Skeletal muscle tissue (tissue), 4 donors: Measurements from ENCODE around the gene RNGTT. TPM values are rescaled to one million over a fixed set of nuclear protein-coding genes. Genes with fewer than 3 reads are reported as not detected.
"Not testable (repeated sequence)": the region's sequence is repeated elsewhere in the genome, so short reads cannot be mapped to it uniquely, and the experiment has no call there.

Experiments
- H3K27ac ChIP-seq: one replicate; pipeline ENCODE4 v1.7.0; 2013; ENCODE audit warnings: mild to moderate bottlenecking, low read depth, low read length, inconsistent platforms
- H3K27me3 ChIP-seq, 3 donors: one replicate each; pipeline ENCODE4 v1.7.0; 2013; ENCODE audit warnings: low read length in 3 of 3; ENCODE audit not compliant: control insufficient read depth in 3 of 3, insufficient read depth in 3 of 3
- H3K36me3 ChIP-seq, 3 donors: one replicate each; pipeline ENCODE4 v1.7.0; 2013; ENCODE audit warnings: low read length in 3 of 3; ENCODE audit not compliant: control insufficient read depth in 3 of 3, insufficient read depth in 3 of 3
- H3K4me1 ChIP-seq, 3 donors: one replicate each; pipeline ENCODE4 v1.7.0; 2013; ENCODE audit warnings: low read length in 3 of 3, mild to moderate bottlenecking in 3 of 3; ENCODE audit not compliant: control insufficient read depth in 3 of 3, insufficient read depth in 3 of 3
- H3K4me3 ChIP-seq, 3 donors: one replicate each; pipeline ENCODE4 v1.7.0; 2013; ENCODE audit warnings: low read length in 3 of 3
- H3K9ac ChIP-seq, 3 donors: one replicate each; pipeline ENCODE4 v1.7.0; 2013; ENCODE audit warnings: low read length in 3 of 3, mild to moderate bottlenecking in 3 of 3, moderate library complexity in 2 of 3, low read depth in 1 of 3
- H3K9me3 ChIP-seq, 3 donors: one replicate each; pipeline ENCODE4 v1.7.0; 2013; ENCODE audit warnings: low read length in 3 of 3; ENCODE audit not compliant: control insufficient read depth in 3 of 3
- total RNA-seq: library from RNA; depleted of rRNA; stranded (reverse); fragments of >200 nt; gene quantifications from one replicate; pipeline ENCODE4 v1.2.3, GENCODE V29; 2014
- donor health status: Osteomylitis.

Gene RNGTT
- total RNA-seq, 1 donor from 2014 or later = 19.3 TPM

- H3K27ac ChIP-seq = no peak overlapping the region
- no peaks in the 10 kb centered on the region for H3K36me3 ChIP-seq
- H3K9ac ChIP-seq = no peak overlapping the region
- H3K27me3 ChIP-seq = no peaks in the 10 kb centered on the region
- no peak overlapping the region for H3K4me3 ChIP-seq
- peaks cover 0 to 4% (median 4%) of the 10 kb centered on the region in 3 donors for H3K4me1 ChIP-seq
- H3K9me3 ChIP-seq = no peaks in the 10 kb centered on the region
Observed at GRCh38 chr6:88852775-88853174, 110.6 kb downstream of the RNGTT start.

- no peak overlapping the region for H3K4me3 ChIP-seq
- H3K27me3 ChIP-seq = no peaks in the 10 kb centered on the region
- H3K36me3 ChIP-seq = no peaks in the 10 kb centered on the region
- H3K4me1 ChIP-seq = peaks cover 0 to 4% (median 4%) of the 10 kb centered on the region in 3 donors
- H3K9ac ChIP-seq = no peak overlapping the region
- H3K27ac ChIP-seq = no peak overlapping the region
- H3K9me3 ChIP-seq = no peaks in the 10 kb centered on the region
Observed at GRCh38 chr6:88852000-88852399, 111.4 kb downstream of the RNGTT start.

GRCh38 chr6:88848870-88849269 is 114.5 kb downstream of the RNGTT start:
- Histone ChIP-seq H3K27ac (no peak overlapping the region), H3K9me3 (no peaks in the 10 kb centered on the region), H3K36me3 (peaks cover 0 to 2% (median 0%) of the 10 kb centered on the region in 3 donors), H3K4me1 (no peaks in the 10 kb centered on the region), H3K9ac (no peak overlapping the region), H3K27me3 (no peaks in the 10 kb centered on the region), H3K4me3 (no peak overlapping the region)

- Histone ChIP-seq H3K4me1 (peaks cover 0 to 2% (median 0%) of the 10 kb centered on the region in 3 donors), H3K4me3 (no peak overlapping the region), H3K9me3 (no peaks in the 10 kb centered on the region), H3K36me3 (peaks cover 0 to 2% (median 0%) of the 10 kb centered on the region in 3 donors), H3K27me3 (no peaks in the 10 kb centered on the region), H3K27ac (peak overlapping the region; percentile 17), H3K9ac (no peak overlapping the region)
Observed at GRCh38 chr6:88843040-88843439, 120.4 kb downstream of the RNGTT start.

- Histone ChIP-seq H3K36me3 (peaks cover 0 to 2% (median 0%) of the 10 kb centered on the region in 3 donors), H3K9ac (no peak overlapping the region), H3K4me3 (no peak overlapping the region), H3K27ac (no peak overlapping the region), H3K4me1 (peaks cover 0 to 2% (median 0%) of the 10 kb centered on the region in 3 donors), H3K27me3 (no peaks in the 10 kb centered on the region), H3K9me3 (no peaks in the 10 kb centered on the region)
Observed at GRCh38 chr6:88842320-88842719, 121.1 kb downstream of the RNGTT start.

GRCh38 chr6:88840796-88841539 is 122.5 kb downstream of the RNGTT start:
- peaks cover 0 to 2% (median 0%) of the 10 kb centered on the region in 3 donors for H3K4me1 ChIP-seq
- no peaks in the 10 kb centered on the region for H3K9me3 ChIP-seq
- H3K27me3 ChIP-seq = no peaks in the 10 kb centered on the region
- no peak overlapping the region for H3K4me3 ChIP-seq
- H3K27ac ChIP-seq = no peak overlapping the region
- no peak overlapping the region for H3K9ac ChIP-seq
- H3K36me3 ChIP-seq = peaks cover 0 to 2% (median 0%) of the 10 kb centered on the region in 3 donors

GRCh38 chr6:88840289-88840688 is 123.1 kb downstream of the RNGTT start:
- no peaks in the 10 kb centered on the region for H3K27me3 ChIP-seq
- H3K36me3 ChIP-seq = peaks cover 0 to 2% (median 0%) of the 10 kb centered on the region in 3 donors
- no peak overlapping the region for H3K4me3 ChIP-seq
- H3K4me1 ChIP-seq = peaks cover 0 to 2% (median 0%) of the 10 kb centered on the region in 3 donors
- H3K9me3 ChIP-seq = no peaks in the 10 kb centered on the region
- H3K27ac ChIP-seq = no peak overlapping the region
- no peak overlapping the region for H3K9ac ChIP-seq

- H3K36me3 ChIP-seq = peaks cover 0 to 2% (median 0%) of the 10 kb centered on the region in 3 donors
- no peaks in the 10 kb centered on the region for H3K27me3 ChIP-seq
- H3K27ac ChIP-seq = no peak overlapping the region
- no peaks in the 10 kb centered on the region for H3K9me3 ChIP-seq
- no peak overlapping the region for H3K4me3 ChIP-seq
- no peak overlapping the region for H3K9ac ChIP-seq
- peaks cover 0 to 2% (median 0%) of the 10 kb centered on the region in 3 donors for H3K4me1 ChIP-seq
Observed at GRCh38 chr6:88839280-88839679, 124.1 kb downstream of the RNGTT start.

GRCh38 chr6:88835210-88835609 is 128.2 kb downstream of the RNGTT start:
- Histone ChIP-seq H3K27ac (no peak overlapping the region), H3K4me1 (no peaks in the 10 kb centered on the region), H3K27me3 (no peaks in the 10 kb centered on the region), H3K36me3 (no peaks in the 10 kb centered on the region), H3K9ac (no peak overlapping the region), H3K4me3 (no peak overlapping the region), H3K9me3 (no peaks in the 10 kb centered on the region)

GRCh38 chr6:88833071-88833470 is 130.3 kb downstream of the RNGTT start:
- H3K27ac ChIP-seq, H3K9me3 ChIP-seq, H3K4me1 ChIP-seq, H3K9ac ChIP-seq, H3K27me3 ChIP-seq, H3K4me3 ChIP-seq, H3K36me3 ChIP-seq: not testable (repeated sequence)
